Glutamatergic neuron (in vitro differentiated cells): ENCODE data around the gene C10orf67. TPM values are rescaled to one million over a fixed set of nuclear protein-coding genes. Genes with fewer than 3 reads are reported as not detected.
"Not testable (repeated sequence)": the region's sequence is repeated elsewhere in the genome, so short reads cannot be mapped to it uniquely, and the experiment has no call there.

Experiments used
- DNase-seq: peaks from one replicate; pipeline ENCODE4 v3.0.0; 2022
- H3K27ac Mint-ChIP-seq: one replicate; pipeline ENCODE4 v1.8.0; 2020; ENCODE audit warnings: mild to moderate bottlenecking, mixed read lengths, inconsistent platforms; ENCODE audit not compliant: unreplicated experiment
- H3K27me3 Mint-ChIP-seq: one replicate; pipeline ENCODE4 v1.8.0; 2020; ENCODE audit warnings: mild to moderate bottlenecking, moderate library complexity, mixed read lengths, inconsistent platforms; ENCODE audit not compliant: unreplicated experiment
- H3K36me3 Mint-ChIP-seq: one replicate; pipeline ENCODE4 v1.8.0; 2020; ENCODE audit warnings: mild to moderate bottlenecking, mixed read lengths, inconsistent platforms; ENCODE audit not compliant: unreplicated experiment
- H3K4me1 Mint-ChIP-seq: one replicate; pipeline ENCODE4 v1.8.0; 2020; ENCODE audit warnings: mild to moderate bottlenecking, low read depth, mixed read lengths, inconsistent platforms; ENCODE audit not compliant: unreplicated experiment
- H3K4me3 Mint-ChIP-seq: one replicate; pipeline ENCODE4 v1.8.0; 2020; ENCODE audit warnings: mild to moderate bottlenecking, mixed read lengths, inconsistent platforms; ENCODE audit not compliant: unreplicated experiment
- H3K9me3 Mint-ChIP-seq: one replicate; pipeline ENCODE4 v1.8.0; 2020; ENCODE audit warnings: mild to moderate bottlenecking, moderate library complexity, mixed read lengths, inconsistent platforms; ENCODE audit not compliant: unreplicated experiment
- CTCF ChIP-seq: fragments of 200-600 bp; sonication (generic); IDR thresholded peaks from one replicate; pipeline ENCODE4 v1.5.0; 2021; ENCODE audit not compliant: partially characterized antibody, unreplicated experiment
- total RNA-seq: library from RNA; stranded (reverse); fragmentation: NEBNext Ultra II Directional; extraction: Animal tissue kit (Norgen Biotek cat#: 25700); gene quantifications from one replicate; pipeline ENCODE4 v1.2.1, GENCODE V29; 2021; ENCODE audit not compliant: unreplicated experiment

The C10orf67 gene
- total RNA-seq, 1 donor from 2014 or later: not detected

GRCh38 chr10:23367896-23368595, 23.4 kb upstream of the C10orf67 start:
- Mint-ChIP-seq H3K27ac (no peak overlapping the region), H3K4me1 (no peaks in the 10 kb centered on the region), H3K36me3 (no peaks in the 10 kb centered on the region), H3K9me3 (no peaks in the 10 kb centered on the region), H3K27me3 (peaks cover 2% of the 10 kb centered on the region), H3K4me3 (no peak overlapping the region)
- no peak for DNase-seq
- no peak for TF ChIP-seq CTCF

GRCh38 chr10:23365417-23366030, 20.9 kb upstream of the C10orf67 start:
- H3K36me3 Mint-ChIP-seq, H3K4me3 Mint-ChIP-seq, H3K27ac Mint-ChIP-seq, DNase-seq, H3K4me1 Mint-ChIP-seq, H3K9me3 Mint-ChIP-seq, H3K27me3 Mint-ChIP-seq: not testable (repeated sequence)

- peaks cover 5% of the 10 kb centered on the region for H3K36me3 Mint-ChIP-seq
- no peaks in the 10 kb centered on the region for H3K9me3 Mint-ChIP-seq
- TF ChIP-seq CTCF: no peak
- no peaks in the 10 kb centered on the region for H3K4me1 Mint-ChIP-seq
- H3K27me3 Mint-ChIP-seq: peaks cover 2% of the 10 kb centered on the region
- no peak overlapping the region for H3K4me3 Mint-ChIP-seq
- no peak overlapping the region for H3K27ac Mint-ChIP-seq
- DNase-seq: no peak
Measured at GRCh38 chr10:23364378-23364777, 19.8 kb upstream of the C10orf67 start.

GRCh38 chr10:23363793-23364135, 19.2 kb upstream of the C10orf67 start:
- Mint-ChIP-seq H3K36me3 (peaks cover 5% of the 10 kb centered on the region), H3K4me1 (no peaks in the 10 kb centered on the region), H3K9me3 (no peaks in the 10 kb centered on the region), H3K27ac (no peak overlapping the region), H3K27me3 (peaks cover 2% of the 10 kb centered on the region), H3K4me3 (no peak overlapping the region)
- DNase-seq: no peak
- TF ChIP-seq CTCF: no peak

GRCh38 chr10:23362879-23363792, 18.5 kb upstream of the C10orf67 start:
- DNase-seq: no peak
- Mint-ChIP-seq H3K9me3 (no peaks in the 10 kb centered on the region), H3K4me1 (no peaks in the 10 kb centered on the region), H3K27ac (no peak overlapping the region), H3K27me3 (no peaks in the 10 kb centered on the region), H3K36me3 (peaks cover 5% of the 10 kb centered on the region), H3K4me3 (no peak overlapping the region)
- TF ChIP-seq CTCF: no peak
